MM.1S (cell line): ENCODE results near the gene HOXD9.

Source experiments
- DNase-seq: peaks from one replicate; pipeline ENCODE4 v3.0.0-alpha.2; 2015
- H2AFZ ChIP-seq: fragments of 300-600 bp; sonication (generic); 2 replicates; pipeline ENCODE4 v1.6.0; 2016; ENCODE audit warnings: antibody characterized with exemption, low read length
- H3F3A ChIP-seq: fragments of 300-600 bp; sonication (generic); 2 replicates; pipeline ENCODE4 v1.6.1; 2016; ENCODE audit warnings: mild to moderate bottlenecking, antibody characterized with exemption, low read length, moderate library complexity, mixed read lengths; ENCODE audit not compliant: insufficient read depth
- H3K27ac ChIP-seq: fragments of 300-600 bp; sonication (generic); 2 replicates; pipeline ENCODE4 v1.5.1; 2016; ENCODE audit warnings: mild to moderate bottlenecking, low read length
- H3K27me3 ChIP-seq: fragments of 300-600 bp; sonication (generic); replicated peaks from 2 replicates; pipeline ENCODE4 v1.6.0; 2016; ENCODE audit warnings: low read length; ENCODE audit not compliant: insufficient read depth
- H3K36me3 ChIP-seq: fragments of 300-600 bp; sonication (generic); replicated peaks from 2 replicates; pipeline ENCODE4 v1.6.1; 2016; ENCODE audit warnings: mild to moderate bottlenecking, low read length, mixed read lengths; ENCODE audit not compliant: insufficient read depth
- H3K4me1 ChIP-seq: fragments of 300-600 bp; sonication (generic); 2 replicates; pipeline ENCODE4 v1.6.1; 2016; ENCODE audit warnings: low read length, mixed read lengths
- H3K4me2 ChIP-seq: fragments of 300-600 bp; sonication (generic); 2 replicates; pipeline ENCODE4 v1.6.0; 2016; ENCODE audit warnings: low read depth, low read length
- H3K4me3 ChIP-seq: fragments of 300-600 bp; sonication (generic); 2 replicates; pipeline ENCODE4 v1.5.1; 2016; ENCODE audit warnings: low read length, mixed read lengths
- H3K79me2 ChIP-seq: fragments of 300-600 bp; sonication (generic); 2 replicates; pipeline ENCODE4 v1.6.1; 2016; ENCODE audit warnings: mixed run types, low read length, mixed read lengths
- H3K9ac ChIP-seq: fragments of 300-600 bp; sonication (generic); 2 replicates; pipeline ENCODE4 v1.6.1; 2016; ENCODE audit warnings: low read length, mixed read lengths
- H3K9me2 ChIP-seq: fragments of 300-600 bp; sonication (generic); replicated peaks from 2 replicates; pipeline ENCODE4 v1.6.1; 2016; ENCODE audit warnings: mild to moderate bottlenecking, low read length, mixed read lengths; ENCODE audit not compliant: insufficient read depth
- H3K9me3 ChIP-seq: fragments of 300-600 bp; sonication (generic); replicated peaks from 2 replicates; pipeline ENCODE4 v1.6.1; 2016; ENCODE audit warnings: mild to moderate bottlenecking, low read length, mixed read lengths; ENCODE audit not compliant: insufficient read depth
- H4K20me1 ChIP-seq: fragments of 300-600 bp; sonication (generic); 2 replicates; pipeline ENCODE4 v1.6.1; 2016; ENCODE audit warnings: mild to moderate bottlenecking, low read length, moderate library complexity, mixed read lengths; ENCODE audit not compliant: insufficient read depth
- EZH2 ChIP-seq: fragments of 300-600 bp; sonication (generic); optimal IDR thresholded peaks from 2 replicates; pipeline ENCODE3; 2017; ENCODE audit warnings: low read depth, mild to moderate bottlenecking, antibody characterized with exemption, low read length, mixed read lengths
- EZH2phosphoT487 ChIP-seq: fragments of 300-600 bp; sonication (generic); IDR thresholded peaks from 2 replicates; pipeline ENCODE4 v1.6.1; 2018; ENCODE audit warnings: antibody characterized with exemption, low read length
- TF ChIP-seq, protein P1 (sequence below): fragments of 300-600 bp; sonication (generic); IDR thresholded peaks from 2 replicates; pipeline ENCODE4 v1.5.1; 2016; ENCODE audit warnings: antibody characterized with exemption, low read length, mixed read lengths

The HOXD9 gene

DNA sequence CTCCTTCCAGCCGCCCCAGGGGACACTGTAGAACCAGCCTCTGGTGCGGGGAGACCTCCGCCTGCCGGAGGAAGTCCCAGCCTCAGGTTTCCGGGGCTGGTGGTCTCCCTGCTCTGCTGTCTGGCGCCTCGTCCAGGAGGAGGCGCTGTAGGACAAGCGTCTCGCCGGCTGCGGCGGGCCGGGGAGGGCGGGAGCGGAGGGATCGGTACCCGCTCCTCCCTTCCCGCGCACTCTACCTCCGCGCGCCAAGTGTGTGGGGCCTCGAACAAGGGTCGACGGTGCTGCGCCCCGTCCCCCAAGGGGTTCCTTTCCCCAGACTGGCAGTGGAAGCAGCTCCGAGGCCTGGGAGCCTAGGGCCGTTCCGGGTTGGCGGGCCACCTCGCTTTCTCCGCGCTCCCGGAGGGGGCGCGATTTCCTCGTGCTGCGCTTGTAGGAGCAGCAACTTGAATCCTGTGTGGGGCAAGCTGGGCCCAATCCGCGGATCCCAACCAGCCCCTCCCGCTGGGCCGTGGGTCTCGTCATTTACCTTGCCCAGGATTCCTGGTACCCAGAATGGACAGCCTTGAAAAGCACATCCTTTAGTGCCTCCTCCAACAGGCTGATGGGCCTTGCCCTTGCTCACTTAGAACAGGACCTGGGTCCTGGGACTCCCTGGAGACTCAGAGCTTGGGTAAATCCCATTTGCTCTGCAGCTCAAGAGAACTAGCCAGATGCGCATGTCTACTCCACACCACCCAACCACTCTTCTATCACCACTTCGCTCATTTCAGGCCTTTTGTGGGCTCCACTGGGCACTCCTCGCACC, 18.2 kb downstream of the HOXD9 start:
- Histone ChIP-seq H3K4me2 (peak overlapping the region; percentile 57), H3K27ac (no peak overlapping the region), H3K4me3 (peak overlapping the region; percentile 74), H3K9ac (peak overlapping the region; percentile 52; the same call in 1 of the 2 replicates), H3F3A (no peaks in the 10 kb centered on the region), H3K9me2 (no peaks in the 10 kb centered on the region), H3K9me3 (no peaks in the 10 kb centered on the region), H3K4me1 (peaks cover 13% of the 10 kb centered on the region), H4K20me1 (no peaks in the 10 kb centered on the region), H3K36me3 (no peaks in the 10 kb centered on the region), H3K27me3 (0 out of 2 replicates have a peak, but pooled peaks cover 3% of the 10 kb centered on the region), H3K79me2 (no peaks in the 10 kb centered on the region), H2AFZ (peak overlapping the region; percentile 88)
- DNase-seq, result peak; percentile 74
- TF ChIP-seq EZH2phosphoT487, result no peak
- TF ChIP-seq, protein P1, sequence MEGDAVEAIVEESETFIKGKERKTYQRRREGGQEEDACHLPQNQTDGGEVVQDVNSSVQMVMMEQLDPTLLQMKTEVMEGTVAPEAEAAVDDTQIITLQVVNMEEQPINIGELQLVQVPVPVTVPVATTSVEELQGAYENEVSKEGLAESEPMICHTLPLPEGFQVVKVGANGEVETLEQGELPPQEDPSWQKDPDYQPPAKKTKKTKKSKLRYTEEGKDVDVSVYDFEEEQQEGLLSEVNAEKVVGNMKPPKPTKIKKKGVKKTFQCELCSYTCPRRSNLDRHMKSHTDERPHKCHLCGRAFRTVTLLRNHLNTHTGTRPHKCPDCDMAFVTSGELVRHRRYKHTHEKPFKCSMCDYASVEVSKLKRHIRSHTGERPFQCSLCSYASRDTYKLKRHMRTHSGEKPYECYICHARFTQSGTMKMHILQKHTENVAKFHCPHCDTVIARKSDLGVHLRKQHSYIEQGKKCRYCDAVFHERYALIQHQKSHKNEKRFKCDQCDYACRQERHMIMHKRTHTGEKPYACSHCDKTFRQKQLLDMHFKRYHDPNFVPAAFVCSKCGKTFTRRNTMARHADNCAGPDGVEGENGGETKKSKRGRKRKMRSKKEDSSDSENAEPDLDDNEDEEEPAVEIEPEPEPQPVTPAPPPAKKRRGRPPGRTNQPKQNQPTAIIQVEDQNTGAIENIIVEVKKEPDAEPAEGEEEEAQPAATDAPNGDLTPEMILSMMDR, result peak; percentile 82

DNA sequence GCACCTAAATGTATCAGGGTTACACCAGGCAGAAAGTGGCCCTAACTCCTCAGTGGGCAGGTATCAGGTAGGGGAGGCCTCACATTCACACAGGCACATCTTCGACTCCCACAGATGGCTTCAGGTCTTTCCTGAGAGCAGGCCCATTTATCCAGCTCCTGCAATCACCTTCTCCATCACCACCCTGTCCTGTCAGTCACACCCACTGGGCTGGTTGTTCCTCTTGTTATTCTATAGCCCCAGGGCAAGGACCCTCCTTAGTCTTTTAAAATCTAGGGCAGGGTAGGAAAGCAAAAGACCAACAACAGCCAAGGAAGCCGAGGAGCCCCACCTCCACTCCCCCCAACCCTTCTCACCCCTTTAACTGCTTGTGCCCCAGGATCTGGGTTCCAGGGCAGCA, 19.8 kb downstream of the HOXD9 start:
- Histone ChIP-seq H3K4me3 (no peak overlapping the region), H3K27me3 (0 out of 2 replicates have a peak, but pooled peaks cover 3% of the 10 kb centered on the region), H3K9me2 (no peaks in the 10 kb centered on the region), H3K79me2 (no peaks in the 10 kb centered on the region), H3K4me1 (peaks cover 8% of the 10 kb centered on the region), H3K36me3 (no peaks in the 10 kb centered on the region), H4K20me1 (no peaks in the 10 kb centered on the region), H3K27ac (no peak overlapping the region), H2AFZ (no peak overlapping the region), H3F3A (no peaks in the 10 kb centered on the region), H3K9me3 (no peaks in the 10 kb centered on the region), H3K9ac (no peak overlapping the region), H3K4me2 (no peak overlapping the region)
- no peak for TF ChIP-seq EZH2phosphoT487
- TF ChIP-seq, protein P1, result no peak
- no peak for TF ChIP-seq EZH2
- DNase-seq, result no peak

DNA sequence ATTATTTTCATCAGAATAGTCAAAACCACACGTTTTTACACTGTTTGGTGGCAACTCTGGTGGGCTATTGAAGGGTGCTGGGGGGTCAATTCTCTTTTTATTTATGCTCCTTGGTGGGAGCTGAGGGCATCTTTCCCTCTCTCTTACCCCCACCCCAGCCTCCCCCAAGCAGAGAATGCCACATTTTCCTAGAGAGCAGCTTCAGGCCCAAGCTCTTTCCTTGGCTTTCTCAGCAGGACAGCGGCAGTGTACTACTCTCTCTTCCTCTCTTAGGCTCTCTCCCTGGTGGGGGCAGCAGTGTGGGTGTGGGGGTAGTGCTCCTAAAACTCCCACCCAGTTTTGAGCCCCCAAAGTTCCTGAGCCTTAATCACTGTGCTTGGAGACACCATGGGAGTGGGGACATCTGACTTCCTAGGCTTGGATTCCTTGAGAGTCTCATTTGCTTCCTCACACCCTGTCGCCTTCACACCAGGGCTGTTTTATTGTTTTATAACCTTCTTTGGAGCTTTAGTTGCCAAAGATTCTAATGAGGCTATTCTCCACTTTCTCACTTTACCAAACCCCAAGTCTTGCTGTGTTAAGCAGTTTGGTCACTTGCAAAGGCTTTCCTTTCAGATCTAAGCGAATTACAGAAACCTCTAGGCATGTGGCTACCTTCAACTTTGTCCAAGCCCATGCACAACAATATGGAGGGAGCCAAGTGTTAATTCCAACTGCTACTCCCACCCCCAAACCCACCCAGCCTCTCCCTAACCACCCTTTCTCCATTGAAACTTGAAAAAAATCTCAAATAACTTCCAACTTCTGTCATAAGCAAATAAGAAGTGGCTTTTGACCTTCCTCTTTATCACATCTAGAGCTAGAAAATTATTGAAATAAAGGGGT, 22.8 kb downstream of the HOXD9 start:
- TF ChIP-seq, protein P1, result no peak
- TF ChIP-seq EZH2phosphoT487 (no peak), EZH2 (no peak)

More for the DNA sequence above, 22.8 kb downstream of the HOXD9 start:
- Histone ChIP-seq H3K36me3 (no peaks in the 10 kb centered on the region), H3K9me3 (no peaks in the 10 kb centered on the region), H3K27me3 (peaks cover 11% of the 10 kb centered on the region), H3K27ac (no peak overlapping the region), H2AFZ (no peak overlapping the region), H3K4me3 (no peak overlapping the region), H3K4me1 (no peaks in the 10 kb centered on the region), H4K20me1 (no peaks in the 10 kb centered on the region), H3K4me2 (no peak overlapping the region), H3K79me2 (no peaks in the 10 kb centered on the region), H3F3A (no peaks in the 10 kb centered on the region), H3K9ac (no peak overlapping the region), H3K9me2 (no peaks in the 10 kb centered on the region)
- DNase-seq, result no peak
